Superior temporal gyrus (tissue), 1 donor: ENCODE results near the gene BASP1.
"Not testable (repeated sequence)": the region's sequence is repeated elsewhere in the genome, so short reads cannot be mapped to it uniquely, and the experiment has no call there.

Source experiments
- DNase-seq: peaks from one replicate; pipeline ENCODE4 v3.0.0-alpha.2; 2016; ENCODE audit errors: extremely low spot score

BASP1 gene

GRCh38 chr5:17255471-17256021 is 38.1 kb downstream of the BASP1 start:
- no peak for DNase-seq

- DNase-seq: no peak
These were observed 38.7 kb downstream of the BASP1 start for GRCh38 chr5:17256171-17256570.

- DNase-seq: no peak
These were observed 39.4 kb downstream of the BASP1 start for GRCh38 chr5:17256839-17257238.

GRCh38 chr5:17257705-17258273 is 40.4 kb downstream of the BASP1 start:
- DNase-seq: no peak

- DNase-seq: no peak
These were observed 41.0 kb downstream of the BASP1 start for GRCh38 chr5:17258431-17258830.

GRCh38 chr5:17259012-17259411 is 41.6 kb downstream of the BASP1 start:
- DNase-seq: not testable (repeated sequence)

- DNase-seq: no peak
These were observed 42.3 kb downstream of the BASP1 start for GRCh38 chr5:17259630-17260257.

- DNase-seq: no peak
These were observed 43.1 kb downstream of the BASP1 start for GRCh38 chr5:17260549-17260948.

GRCh38 chr5:17261075-17261474 is 43.6 kb downstream of the BASP1 start:
- DNase-seq: no peak

GRCh38 chr5:17265041-17265440 is 47.6 kb downstream of the BASP1 start:
- DNase-seq: no peak

- DNase-seq: no peak
These were observed 49.7 kb downstream of the BASP1 start for GRCh38 chr5:17267106-17267505.

- no peak for DNase-seq
These were observed 51.8 kb downstream of the BASP1 start for GRCh38 chr5:17269201-17269600.

GRCh38 chr5:17272111-17272510 is 54.7 kb downstream of the BASP1 start:
- no peak for DNase-seq

- DNase-seq: no peak
These were observed 58.1 kb downstream of the BASP1 start for GRCh38 chr5:17275289-17276158.

- DNase-seq: no peak
These were observed 59.0 kb downstream of the BASP1 start for GRCh38 chr5:17276445-17276844.

GRCh38 chr5:17277907-17278306 is 60.5 kb downstream of the BASP1 start:
- no peak for DNase-seq

- no peak for DNase-seq
These were observed 61.5 kb downstream of the BASP1 start for GRCh38 chr5:17278931-17279330.

- no peak for DNase-seq
These were observed 62.1 kb downstream of the BASP1 start for GRCh38 chr5:17279487-17279886.

GRCh38 chr5:17282283-17283120 is 65.1 kb downstream of the BASP1 start:
- no peak for DNase-seq

- DNase-seq: no peak
These were observed 65.6 kb downstream of the BASP1 start for GRCh38 chr5:17283121-17283415.

- DNase-seq: no peak
These were observed 70.2 kb downstream of the BASP1 start for GRCh38 chr5:17287501-17288155.
